SK-N-SH treated with all-trans-retinoic acid at 6 μM for 48 hours (cell line): ENCODE data around the gene SPNS3.

Source experiments
- ATAC-seq: fragments of 200-7000 bp; cut with Tn5 transposase; 3 replicates; pipeline ENCODE4 v1.9.1; 2020; ENCODE audit warnings: mild to moderate bottlenecking, moderate library complexity
- ARNTL ChIP-seq: fragments of 450-650 bp; formaldehyde crosslinking; IDR thresholded peaks from 2 replicates; pipeline ENCODE4 v1.5.0; 2020; ENCODE audit warnings: low read depth, mild to moderate bottlenecking, moderate library complexity, borderline replicate concordance
- BACH2 ChIP-seq: fragments of 250-450 bp; sonication (Bioruptor Pico); IDR thresholded peaks from 2 replicates; pipeline ENCODE4 v1.9.0; 2021; ENCODE audit warnings: mild to moderate bottlenecking, borderline replicate concordance
- CREB5 ChIP-seq: fragments of 250-450 bp; sonication (Bioruptor Pico); IDR thresholded peaks from 2 replicates; pipeline ENCODE4 v1.5.1; 2020; ENCODE audit warnings: low read depth, mild to moderate bottlenecking, moderate library complexity
- CSDC2 ChIP-seq: fragments of 250-450 bp; sonication (Bioruptor Pico); IDR thresholded peaks from 2 replicates; pipeline ENCODE4 v1.5.0; 2020; ENCODE audit warnings: mild to moderate bottlenecking, moderate library complexity
- CSRNP3 ChIP-seq: fragments of 250-450 bp; sonication (Bioruptor Pico); IDR thresholded peaks from 2 replicates; pipeline ENCODE4 v1.5.1; 2021; ENCODE audit warnings: mild to moderate bottlenecking, moderate library complexity
- GLIS3 ChIP-seq: fragments of 250-450 bp; sonication (Bioruptor Pico); IDR thresholded peaks from 2 replicates; pipeline ENCODE4 v1.5.0; 2020; ENCODE audit warnings: mild to moderate bottlenecking, moderate library complexity
- ISL1 ChIP-seq: fragments of 250-450 bp; sonication (Bioruptor Pico); IDR thresholded peaks from 2 replicates; pipeline ENCODE4 v2.1.2; 2022; ENCODE audit warnings: mild to moderate bottlenecking, moderate library complexity
- OSR1 ChIP-seq: fragments of 250-450 bp; sonication (Bioruptor Pico); IDR thresholded peaks from 2 replicates; pipeline ENCODE4 v1.8.0; 2022; ENCODE audit warnings: moderate library complexity, mild to moderate bottlenecking, inconsistent platforms
- PATZ1 ChIP-seq: fragments of 250-450 bp; sonication (Bioruptor Pico); IDR thresholded peaks from 2 replicates; pipeline ENCODE4 v1.8.0; 2020; ENCODE audit warnings: mild to moderate bottlenecking, moderate library complexity, borderline replicate concordance
- POU6F1 ChIP-seq: fragments of 250-450 bp; sonication (Bioruptor Pico); IDR thresholded peaks from 2 replicates; pipeline ENCODE4 v1.8.0; 2021; ENCODE audit warnings: low read depth, mild to moderate bottlenecking, moderate library complexity, borderline replicate concordance
- PPARA ChIP-seq: fragments of 250-450 bp; sonication (Bioruptor Pico); IDR thresholded peaks from 2 replicates; pipeline ENCODE4 v1.5.0; 2020; ENCODE audit warnings: mild to moderate bottlenecking, borderline replicate concordance
- RARB ChIP-seq: fragments of 250-450 bp; sonication (Bioruptor Pico); IDR thresholded peaks from 2 replicates; pipeline ENCODE4 v1.8.0; 2021; ENCODE audit warnings: mild to moderate bottlenecking, moderate library complexity
- SNAI2 ChIP-seq: fragments of 250-450 bp; sonication (Bioruptor Pico); IDR thresholded peaks from 2 replicates; pipeline ENCODE4 v1.5.0; 2020; ENCODE audit warnings: mild to moderate bottlenecking, moderate library complexity
- TCF4 ChIP-seq: fragments of 250-450 bp; sonication (Bioruptor Pico); IDR thresholded peaks from 2 replicates; pipeline ENCODE4 v1.8.0; 2021; ENCODE audit warnings: mild to moderate bottlenecking, moderate library complexity, borderline replicate concordance
- TOX ChIP-seq: fragments of 250-450 bp; sonication (Bioruptor Pico); IDR thresholded peaks from 2 replicates; pipeline ENCODE4 v1.8.0; 2021; ENCODE audit warnings: mild to moderate bottlenecking, moderate library complexity, borderline replicate concordance
- TSHZ2 ChIP-seq: fragments of 250-450 bp; sonication (Bioruptor Pico); IDR thresholded peaks from 2 replicates; pipeline ENCODE4 v1.5.0; 2020; ENCODE audit warnings: mild to moderate bottlenecking, moderate library complexity
- ZFP3 ChIP-seq: fragments of 250-450 bp; sonication (Bioruptor Pico); IDR thresholded peaks from 2 replicates; pipeline ENCODE4 v1.5.0; 2020; ENCODE audit warnings: mild to moderate bottlenecking, moderate library complexity
- ZFP30 ChIP-seq: fragments of 450-650 bp; formaldehyde crosslinking; IDR thresholded peaks from 2 replicates; pipeline ENCODE4 v1.5.0; 2022; ENCODE audit warnings: mild to moderate bottlenecking, moderate library complexity
- ZNF565 ChIP-seq: fragments of 450-650 bp; formaldehyde crosslinking; conservative IDR thresholded peaks from 2 replicates; pipeline ENCODE4 v1.5.0; 2020; ENCODE audit warnings: low read depth, mild to moderate bottlenecking, moderate library complexity
- ZNF70 ChIP-seq: fragments of 450-650 bp; formaldehyde crosslinking; IDR thresholded peaks from 2 replicates; pipeline ENCODE4 v1.5.0; 2020; ENCODE audit warnings: mild to moderate bottlenecking, moderate library complexity
- ZNF8 ChIP-seq: fragments of 450-650 bp; formaldehyde crosslinking; IDR thresholded peaks from 2 replicates; pipeline ENCODE4 v1.5.0; 2020; ENCODE audit warnings: mild to moderate bottlenecking, moderate library complexity

The SPNS3 gene

GRCh38 chr17:4411201-4411600 lies 22.5 kb upstream of the SPNS3 start:
- TF ChIP-seq ZNF8 (CRISPR knock-in tag) (no peak), CSRNP3 (CRISPR knock-in tag) (no peak), ZFP3 (CRISPR knock-in tag) (no peak), BACH2 (no peak), RARB (CRISPR knock-in tag) (no peak), CREB5 (CRISPR knock-in tag) (no peak)
- ATAC-seq: no peak

- TF ChIP-seq ZNF8 (CRISPR knock-in tag): no peak
- no peak for TF ChIP-seq GLIS3 (CRISPR knock-in tag)
- TF ChIP-seq TCF4: no peak
- no peak for TF ChIP-seq CSRNP3 (CRISPR knock-in tag)
These were observed 20.6 kb upstream of the SPNS3 start for GRCh38 chr17:4412933-4413831.

GRCh38 chr17:4417129-4417667 lies 16.5 kb upstream of the SPNS3 start:
- TF ChIP-seq OSR1 (CRISPR knock-in tag): no peak
- TF ChIP-seq PATZ1 (CRISPR knock-in tag): no peak
- no peak for TF ChIP-seq ARNTL (CRISPR knock-in tag)
- TF ChIP-seq TSHZ2 (CRISPR knock-in tag): no peak
- TF ChIP-seq CSDC2 (CRISPR knock-in tag): no peak
- no peak for TF ChIP-seq BACH2
- TF ChIP-seq TOX (CRISPR knock-in tag): no peak
- TF ChIP-seq ZNF70 (CRISPR knock-in tag): no peak
- no peak for TF ChIP-seq ZFP30
- no peak for TF ChIP-seq POU6F1 (CRISPR knock-in tag)
- TF ChIP-seq GLIS3 (CRISPR knock-in tag): no peak
- TF ChIP-seq PPARA (CRISPR knock-in tag): no peak
- no peak for TF ChIP-seq ZNF8 (CRISPR knock-in tag)
- TF ChIP-seq CREB5 (CRISPR knock-in tag): no peak
- no peak for TF ChIP-seq TCF4
- TF ChIP-seq SNAI2 (CRISPR knock-in tag): no peak
- no peak for TF ChIP-seq ISL1 (CRISPR knock-in tag)
- TF ChIP-seq CSRNP3 (CRISPR knock-in tag): no peak
- TF ChIP-seq ZNF565: no peak
- ATAC-seq: no peak

More at GRCh38 chr17:4412933-4413831, 20.6 kb upstream of the SPNS3 start:
- ATAC-seq: peak; percentile 100
